H9 (cell line): ENCODE measurements around the gene DCAF4L1. TPM values are rescaled to one million over a fixed set of nuclear protein-coding genes. Genes with fewer than 3 reads are reported as not detected.

ENCODE experiments used
- DNase-seq: peaks from one replicate; pipeline ENCODE4 v3.0.0-alpha.2; 2017
- H2AFZ ChIP-seq: one replicate; pipeline ENCODE4 v1.6.1; 2013; ENCODE audit warnings: mild to moderate bottlenecking, low read length, control low read depth, moderate library complexity
- H2AK5ac ChIP-seq: 2 replicates; pipeline ENCODE4 v1.6.1; 2013; ENCODE audit warnings: low read length, control low read depth, mixed read lengths; ENCODE audit not compliant: insufficient read length
- H2BK120ac ChIP-seq: one replicate; pipeline ENCODE4 v1.6.1; 2013; ENCODE audit warnings: low read depth, mild to moderate bottlenecking, low read length, control low read depth, inconsistent platforms; ENCODE audit not compliant: poor library complexity, severe bottlenecking
- H2BK12ac ChIP-seq: 2 replicates; pipeline ENCODE4 v1.6.1; 2013; ENCODE audit warnings: low read length, control low read depth, mixed read lengths, low read depth; ENCODE audit not compliant: insufficient read length
- H2BK15ac ChIP-seq: 2 replicates; pipeline ENCODE4 v1.6.1; 2013; ENCODE audit warnings: low read depth, low read length, control low read depth
- H2BK20ac ChIP-seq: one replicate; pipeline ENCODE4 v1.6.1; 2013; ENCODE audit warnings: low read depth, mild to moderate bottlenecking, low read length, control low read depth, inconsistent platforms; ENCODE audit not compliant: poor library complexity, severe bottlenecking
- H2BK5ac ChIP-seq: 2 replicates; pipeline ENCODE4 v1.6.1; 2013; ENCODE audit warnings: low read length, control low read depth, mixed read lengths; ENCODE audit not compliant: insufficient read length
- H3K14ac ChIP-seq: 2 replicates; pipeline ENCODE4 v1.6.1; 2013; ENCODE audit warnings: low read length, control low read depth; ENCODE audit not compliant: insufficient read depth
- H3K18ac ChIP-seq: 2 replicates; pipeline ENCODE4 v1.6.1; 2013; ENCODE audit warnings: low read depth, mild to moderate bottlenecking, mixed read lengths, low read length, control low read depth; ENCODE audit not compliant: insufficient read length
- H3K23ac ChIP-seq: 2 replicates; pipeline ENCODE4 v1.6.1; 2013; ENCODE audit warnings: low read length, control low read depth, mixed read lengths, low read depth; ENCODE audit not compliant: insufficient read length
- H3K23me2 ChIP-seq: 2 replicates; pipeline ENCODE4 v1.6.1; 2013; ENCODE audit warnings: low read depth, mild to moderate bottlenecking, mixed read lengths, low read length, control low read depth; ENCODE audit not compliant: insufficient read length, poor library complexity, severe bottlenecking
- H3K27ac ChIP-seq: 2 replicates; pipeline ENCODE4 v1.5.1; 2013; ENCODE audit warnings: low read length, control low read depth, mixed read lengths, low read depth; ENCODE audit not compliant: insufficient read length
- H3K27me3 ChIP-seq: 2 replicates; pipeline ENCODE4 v1.6.1; 2013; ENCODE audit warnings: low read length, control low read depth, inconsistent platforms; ENCODE audit not compliant: insufficient read depth
- H3K4ac ChIP-seq: 2 replicates; pipeline ENCODE4 v1.6.1; 2013; ENCODE audit warnings: low read depth, mild to moderate bottlenecking, control low read depth, inconsistent platforms, low read length, moderate library complexity
- H3K4me1 ChIP-seq: 2 replicates; pipeline ENCODE4 v1.6.1; 2013; ENCODE audit warnings: low read length, control low read depth, inconsistent platforms; ENCODE audit not compliant: insufficient read depth
- H3K4me2 ChIP-seq: 2 replicates; pipeline ENCODE4 v1.6.1; 2013; ENCODE audit warnings: low read length, control low read depth, mixed read lengths; ENCODE audit not compliant: insufficient read length, insufficient read depth
- H3K56ac ChIP-seq: 2 replicates; pipeline ENCODE4 v1.6.1; 2013; ENCODE audit warnings: low read depth, mild to moderate bottlenecking, mixed read lengths, low read length, control low read depth; ENCODE audit not compliant: insufficient read length
- H3K79me1 ChIP-seq: 2 replicates; pipeline ENCODE4 v1.6.1; 2013; ENCODE audit warnings: low read depth, mild to moderate bottlenecking, moderate library complexity, low read length, control low read depth, inconsistent platforms; ENCODE audit not compliant: insufficient read depth, poor library complexity, severe bottlenecking
- H3K79me2 ChIP-seq: 2 replicates; pipeline ENCODE4 v1.6.1; 2013; ENCODE audit warnings: low read length, control low read depth, inconsistent platforms; ENCODE audit not compliant: insufficient read depth
- H3K9ac ChIP-seq: 2 replicates; pipeline ENCODE4 v1.6.1; 2013; ENCODE audit warnings: low read length, control low read depth, mixed read lengths; ENCODE audit not compliant: insufficient read length; ENCODE audit errors: extremely low read depth
- H3K9me3 ChIP-seq: one replicate; pipeline ENCODE4 v1.6.1; 2013; ENCODE audit warnings: low read depth, low read length, inconsistent platforms; ENCODE audit not compliant: control insufficient read depth
- H3T11ph ChIP-seq: one replicate; pipeline ENCODE4 v1.6.1; 2013; ENCODE audit warnings: mild to moderate bottlenecking, low read length, control low read depth, inconsistent platforms
- H4K20me1 ChIP-seq: one replicate; pipeline ENCODE4 v1.6.1; 2013; ENCODE audit not compliant: control insufficient read depth, insufficient read length, insufficient read depth
- H4K5ac ChIP-seq: 2 replicates; pipeline ENCODE4 v1.6.1; 2013; ENCODE audit warnings: low read depth, mild to moderate bottlenecking, mixed read lengths, low read length, control low read depth; ENCODE audit not compliant: insufficient read length
- H4K8ac ChIP-seq: replicated peaks from 2 replicates; pipeline ENCODE4 v1.6.1; 2013; ENCODE audit warnings: low read length, control low read depth, mixed read lengths, low read depth; ENCODE audit not compliant: insufficient read length
- H4K91ac ChIP-seq: 2 replicates; pipeline ENCODE4 v1.6.1; 2013; ENCODE audit warnings: low read depth, mild to moderate bottlenecking, moderate library complexity, mixed read lengths, low read length, control low read depth; ENCODE audit not compliant: insufficient read length
- H3K27ac Mint-ChIP-seq, 3 experiments: 2 replicates in 2 of 3; 3 replicates in 1 of 3; pipeline ENCODE4 v1.8.0; 2020 to 2021; ENCODE audit warnings: mixed read lengths in 3 of 3, mild to moderate bottlenecking in 1 of 3, moderate library complexity in 1 of 3
- H3K27me3 Mint-ChIP-seq: 2 replicates; pipeline ENCODE4 v1.8.0; 2021; ENCODE audit warnings: low read depth, mild to moderate bottlenecking, moderate library complexity, mixed read lengths
- H3K36me3 Mint-ChIP-seq, 3 experiments: 2 replicates in 2 of 3; 3 replicates in 1 of 3; pipeline ENCODE4 v1.8.0; 2020 to 2021; ENCODE audit warnings: low read depth in 3 of 3, mixed read lengths in 3 of 3; ENCODE audit not compliant: insufficient read depth in 1 of 3
- H3K4me1 Mint-ChIP-seq, 2 experiments: 2 replicates each; pipeline ENCODE4 v1.8.0; 2020; ENCODE audit warnings: mixed read lengths in 2 of 2
- H3K4me3 Mint-ChIP-seq, 2 experiments: 2 replicates in 1 of 2; 3 replicates in 1 of 2; pipeline ENCODE4 v1.8.0; 2020 to 2021; ENCODE audit warnings: mild to moderate bottlenecking in 2 of 2, mixed read lengths in 2 of 2, moderate library complexity in 1 of 2
- H3K9me3 Mint-ChIP-seq, 2 experiments: 2 replicates in 1 of 2; 3 replicates in 1 of 2; pipeline ENCODE4 v1.8.0; 2020; ENCODE audit warnings: mild to moderate bottlenecking in 2 of 2, mixed read lengths in 2 of 2, moderate library complexity in 1 of 2
- CTCF ChIP-seq: fragments of 200-600 bp; sonication (generic); conservative IDR thresholded peaks from 3 replicates; pipeline ENCODE4 v1.8.0; 2021; ENCODE audit warnings: antibody characterized with exemption, mild to moderate bottlenecking
- WGBS: extraction: QIAGEN DNeasy Blood & Tissue Kit; methylation state at CpG from one replicate; pipeline ENCODE4 v1.1.7; 2013; ENCODE audit warnings: missing lambda C conversion rate, low lambda C conversion rate, mixed read lengths; ENCODE audit not compliant: insufficient read length; ENCODE audit errors: extremely low coverage; 5-methylcytosine and 5-hydroxymethylcytosine counted together
- long read RNA-seq: library from polyadenylated mRNA; unstranded; transcript quantifications from one replicate; pipeline ENCODE4 v2.0.0, GENCODE V29; 2020
- total RNA-seq: library from RNA; stranded (reverse); gene quantifications from 2 replicates; pipeline ENCODE4 v1.2.1, GENCODE V29; 2021

DCAF4L1 gene
- total RNA-seq: 0.07 and 0.09 TPM in 2 replicates
- long read RNA-seq: 0 reads

GRCh38 chr4:41981456-41981855, at the start of gene DCAF4L1:
TSS of gene DCAF4L1 (plus strand) at chr4:41981756. CDS start at chr4:41981793, 37 bp downstream.
- no peak within 1 kb of the TSS for H2BK120ac ChIP-seq
- H3K27ac Mint-ChIP-seq: peak within 1 kb of the TSS in 1 of 3 experiments; percentile 38; a peak in 1 of 7 replicates
- H4K20me1 ChIP-seq: no peaks in the 10 kb centered on the region
- no peak within 1 kb of the TSS for H2BK20ac ChIP-seq
- no peaks in the 10 kb centered on the region for H3K79me1 ChIP-seq
- H2AK5ac ChIP-seq: no peak within 1 kb of the TSS
- H4K5ac ChIP-seq: no peak within 1 kb of the TSS
- H4K8ac ChIP-seq: no peak within 1 kb of the TSS
- H3K23ac ChIP-seq: no peak within 1 kb of the TSS
- no peaks in the 10 kb centered on the region; a peak in 2 of 7 replicates for H3K36me3 Mint-ChIP-seq
- H3K4me3 Mint-ChIP-seq: no peak within 1 kb of the TSS
- H4K91ac ChIP-seq: no peak within 1 kb of the TSS
- no peak within 1 kb of the TSS for H2AFZ ChIP-seq
- no peak within 1 kb of the TSS for H3K4me2 ChIP-seq
- no peak within 1 kb of the TSS for H3K56ac ChIP-seq
- no peak for DNase-seq
- H3K27me3 Mint-ChIP-seq: peaks cover 6% of the 10 kb centered on the region; the same call in 1 of the 2 replicates
- H3K9me3 Mint-ChIP-seq: no peaks in the 10 kb centered on the region
- H3T11ph ChIP-seq: no peak within 1 kb of the TSS
- H3K14ac ChIP-seq: no peak within 1 kb of the TSS
- H3K9me3 ChIP-seq: no peaks in the 10 kb centered on the region
- H3K9ac ChIP-seq: no peak within 1 kb of the TSS
- no peaks in the 10 kb centered on the region for H3K27me3 ChIP-seq
- H2BK12ac ChIP-seq: no peak within 1 kb of the TSS
- H3K4me1 Mint-ChIP-seq: peaks cover 43 to 47% of the 10 kb centered on the region in 2 experiments
- no peak for TF ChIP-seq CTCF
- peaks cover 5% of the 10 kb centered on the region; the same call in 1 of the 2 replicates for H3K4me1 ChIP-seq
- peak within 1 kb of the TSS; percentile 17 for H3K18ac ChIP-seq
- H2BK15ac ChIP-seq: no peak within 1 kb of the TSS
- no peak within 1 kb of the TSS for H2BK5ac ChIP-seq
- no peak within 1 kb of the TSS for H3K27ac ChIP-seq
- H3K79me2 ChIP-seq: no peaks in the 10 kb centered on the region
- no peaks in the 10 kb centered on the region for H3K23me2 ChIP-seq
- WGBS: no CpG with 5 or more reads among the region's 12 CpGs
- no peak within 1 kb of the TSS for H3K4ac ChIP-seq
